ENCODE measurements around the gene TBC1D17. TPM values are rescaled to one million over a fixed set of nuclear protein-coding genes. Genes with fewer than 3 reads are reported as not detected.

TBC1D17 gene
- total RNA-seq, 1 donor from 2014 or later, result 46.0 TPM

GRCh38 chr19:49871349-49871985 is 6.0 kb upstream of the TBC1D17 start:
- no peak for ATAC-seq (ENCODE audit: poor library complexity)
- intact Hi-C loops (cut with DNase I), result no loop called here
- no peak for DNase-seq

GRCh38 chr19:49872245-49873128 is 5.0 kb upstream of the TBC1D17 start:
- ATAC-seq (ENCODE audit: poor library complexity) (no peak), DNase-seq (peak; percentile 40)
- intact Hi-C loops (cut with DNase I), result no loop called here

- intact Hi-C loops (cut with DNase I), result no loop called here
- ATAC-seq (ENCODE audit: poor library complexity), result no peak
- DNase-seq, result no peak
These were observed 4.4 kb upstream of the TBC1D17 start for GRCh38 chr19:49873129-49873521.

GRCh38 chr19:49873834-49874233 is 3.7 kb upstream of the TBC1D17 start:
- intact Hi-C loops (cut with DNase I), result no loop called here
- no peak for ATAC-seq (ENCODE audit: poor library complexity)
- DNase-seq, result peak; percentile 39

- intact Hi-C loops (cut with DNase I), result no loop called here
- DNase-seq, result peak; percentile 26
- no peak for ATAC-seq (ENCODE audit: poor library complexity)
These were observed 2.9 kb upstream of the TBC1D17 start for GRCh38 chr19:49874503-49875157.

DNA sequence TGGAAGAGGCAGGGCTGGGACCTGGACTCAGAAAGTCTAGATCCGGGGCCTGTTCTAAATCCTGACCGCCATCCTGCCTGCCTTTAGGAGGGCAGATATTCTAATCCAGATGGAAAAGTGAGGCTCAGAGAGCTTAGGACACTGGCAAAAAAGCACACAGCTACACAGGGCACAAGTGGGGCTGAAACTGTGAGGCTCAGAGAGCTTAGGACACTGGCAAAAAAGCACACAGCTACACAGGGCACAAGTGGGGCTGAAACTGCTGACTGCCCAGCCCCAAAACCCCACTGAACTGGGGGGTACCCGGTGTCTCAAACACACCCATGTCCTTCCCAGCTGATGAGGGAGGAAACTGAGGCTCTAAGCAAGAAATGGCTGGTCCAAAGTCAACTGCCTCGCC is 2.3 kb upstream of the TBC1D17 start:
- ATAC-seq (ENCODE audit: poor library complexity) (no peak), DNase-seq (peak; percentile 30)
- intact Hi-C loops (cut with DNase I), result no loop called here

- ATAC-seq (ENCODE audit: poor library complexity) (peak; percentile 21), DNase-seq (peak; percentile 83)
- intact Hi-C loops (cut with DNase I), result no loop called here
These were observed 1.6 kb upstream of the TBC1D17 start for GRCh38 chr19:49875857-49876421.

DNA sequence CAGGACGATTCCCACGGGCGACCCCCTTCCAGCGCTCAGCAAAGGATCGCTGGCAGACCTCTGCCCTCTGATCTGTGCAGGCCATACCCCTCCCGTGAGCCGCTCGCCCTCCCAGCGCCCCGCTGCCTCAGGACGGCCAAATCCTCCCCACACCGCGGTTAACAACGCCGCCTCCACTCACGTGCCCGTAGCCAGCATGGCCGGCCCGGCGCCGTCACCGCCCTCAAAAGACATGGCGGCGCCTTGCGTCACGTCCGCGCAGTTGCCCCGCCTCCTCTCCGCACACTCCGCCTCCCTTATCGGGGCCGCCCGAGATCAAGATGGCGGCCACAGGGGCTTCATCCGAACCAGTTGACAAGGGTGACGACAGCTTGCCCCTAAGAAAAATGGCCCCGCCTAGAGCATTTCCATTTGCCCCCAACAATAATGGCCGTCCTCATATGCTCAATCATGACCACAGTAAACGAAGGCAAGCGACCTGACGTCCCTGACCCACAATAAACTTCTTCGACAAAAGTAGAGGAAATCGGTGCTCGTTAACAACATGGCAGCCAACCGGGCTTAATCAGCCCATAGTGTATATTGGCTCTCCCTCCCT is 981 bp upstream of the TBC1D17 start:
- peak; percentile 99 for DNase-seq
- intact Hi-C loops (cut with DNase I), result no loop called here
- peak; percentile 81 for ATAC-seq (ENCODE audit: poor library complexity)

DNA sequence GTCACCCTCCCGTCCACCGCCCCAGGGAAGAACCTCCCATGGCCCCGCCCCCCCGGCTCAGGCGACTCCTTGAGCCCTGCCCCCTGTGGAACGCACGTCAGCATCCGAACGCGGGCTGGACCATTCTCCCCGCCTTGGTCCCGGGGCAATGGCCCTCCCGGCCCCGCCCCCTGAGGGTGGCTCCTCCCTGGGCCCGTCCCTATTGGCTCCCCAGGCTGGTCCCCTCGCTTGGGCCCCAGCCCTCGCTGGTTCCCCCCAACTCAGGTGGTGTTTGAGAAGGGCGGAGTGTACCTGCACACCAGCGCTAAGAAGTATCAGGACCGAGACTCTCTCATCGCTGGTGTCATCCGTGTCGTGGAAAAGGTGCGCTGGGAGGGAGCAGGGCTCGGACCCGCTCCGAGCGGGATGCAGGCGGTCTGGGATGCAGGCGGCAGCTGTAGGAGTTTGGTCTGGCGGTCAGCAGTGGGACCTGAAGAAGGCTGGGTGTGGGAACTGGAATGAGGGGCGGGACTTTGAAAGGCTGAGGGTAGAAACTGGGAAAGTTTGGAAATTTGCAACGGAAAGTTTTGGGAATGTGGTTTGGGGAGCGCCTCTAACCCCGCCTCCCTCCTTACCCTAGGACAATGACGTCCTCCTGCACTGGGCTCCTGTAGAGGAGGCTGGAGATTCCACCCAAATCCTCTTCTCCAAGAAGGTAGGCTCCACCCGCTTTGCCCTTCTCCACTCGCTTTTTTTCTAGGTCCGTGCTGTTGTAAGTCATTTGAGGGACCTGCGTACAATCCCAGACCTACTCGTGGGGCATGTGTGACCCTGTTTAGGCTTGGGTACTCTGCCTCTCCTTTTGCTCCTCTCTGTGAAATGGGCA is 609 bp downstream of the TBC1D17 start:
- DNase-seq (peak; percentile 99), ATAC-seq (ENCODE audit: poor library complexity) (peak; percentile 76)
- intact Hi-C loops (cut with DNase I), result no loop called here

DNA sequence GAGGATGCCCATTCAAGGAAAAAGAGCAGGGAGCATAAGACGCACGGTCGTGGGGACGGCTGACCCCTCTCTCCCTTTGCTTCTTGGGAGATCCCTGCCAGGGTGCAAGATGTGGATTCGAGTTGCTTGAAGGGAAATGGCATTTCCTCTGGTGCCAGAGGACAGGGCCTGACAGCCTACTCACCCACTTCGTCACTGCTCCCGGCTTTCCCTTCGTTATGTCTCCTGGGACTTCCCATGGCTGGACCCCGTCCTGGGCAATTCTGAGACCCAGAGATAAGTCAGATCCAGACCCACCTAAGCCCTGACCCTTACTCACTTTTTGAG is 1.2 kb downstream of the TBC1D17 start:
- ATAC-seq (ENCODE audit: poor library complexity) (no peak), DNase-seq (no peak)
- intact Hi-C loops (cut with DNase I), result no loop called here

DNA sequence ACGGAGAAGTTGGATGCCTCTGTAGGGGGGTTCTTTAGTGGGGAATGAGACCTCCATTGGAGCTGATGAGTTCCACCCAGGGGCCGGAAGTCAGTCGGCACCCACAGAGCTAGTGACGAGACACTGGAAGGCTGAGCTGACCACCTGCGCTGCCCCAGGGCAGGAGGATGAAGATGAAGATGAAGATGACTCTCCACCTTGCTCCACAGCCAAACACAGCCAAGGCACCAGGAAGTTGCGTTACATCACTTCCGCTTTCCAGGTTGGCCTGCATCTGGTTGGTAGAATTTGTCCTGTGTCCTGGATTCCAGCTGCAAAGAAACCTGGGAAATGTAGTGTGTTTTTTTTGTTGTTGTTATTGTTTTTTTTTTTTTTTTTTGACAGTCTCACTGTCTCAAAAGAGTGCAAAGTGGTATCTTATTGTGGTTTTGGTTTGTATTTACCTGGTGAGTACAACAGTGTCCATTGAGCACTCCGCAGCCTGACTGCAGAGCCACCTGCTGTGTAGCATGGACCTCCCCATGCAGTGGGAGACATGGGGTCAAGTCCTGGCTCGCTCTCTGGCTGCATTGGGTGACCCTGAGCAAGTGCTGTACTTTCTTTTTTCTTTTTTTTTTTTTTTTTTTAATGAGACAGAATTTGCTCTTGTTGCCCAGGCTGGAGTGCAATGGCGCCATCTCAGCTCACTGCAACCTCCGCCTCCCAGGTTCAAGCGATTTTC is 1.9 kb downstream of the TBC1D17 start:
- ATAC-seq (ENCODE audit: poor library complexity) (no peak), DNase-seq (no peak)
- intact Hi-C loops (cut with DNase I), result no loop called here

- ATAC-seq (ENCODE audit: poor library complexity) (no peak), DNase-seq (no peak)
- intact Hi-C loops (cut with DNase I), result no loop called here
These were observed 2.8 kb downstream of the TBC1D17 start for GRCh38 chr19:49880162-49880869.

- intact Hi-C loops (cut with DNase I), result no loop called here
- ATAC-seq (ENCODE audit: poor library complexity), result no peak
- DNase-seq, result no peak
These were observed 3.7 kb downstream of the TBC1D17 start for GRCh38 chr19:49881186-49881585.

DNA sequence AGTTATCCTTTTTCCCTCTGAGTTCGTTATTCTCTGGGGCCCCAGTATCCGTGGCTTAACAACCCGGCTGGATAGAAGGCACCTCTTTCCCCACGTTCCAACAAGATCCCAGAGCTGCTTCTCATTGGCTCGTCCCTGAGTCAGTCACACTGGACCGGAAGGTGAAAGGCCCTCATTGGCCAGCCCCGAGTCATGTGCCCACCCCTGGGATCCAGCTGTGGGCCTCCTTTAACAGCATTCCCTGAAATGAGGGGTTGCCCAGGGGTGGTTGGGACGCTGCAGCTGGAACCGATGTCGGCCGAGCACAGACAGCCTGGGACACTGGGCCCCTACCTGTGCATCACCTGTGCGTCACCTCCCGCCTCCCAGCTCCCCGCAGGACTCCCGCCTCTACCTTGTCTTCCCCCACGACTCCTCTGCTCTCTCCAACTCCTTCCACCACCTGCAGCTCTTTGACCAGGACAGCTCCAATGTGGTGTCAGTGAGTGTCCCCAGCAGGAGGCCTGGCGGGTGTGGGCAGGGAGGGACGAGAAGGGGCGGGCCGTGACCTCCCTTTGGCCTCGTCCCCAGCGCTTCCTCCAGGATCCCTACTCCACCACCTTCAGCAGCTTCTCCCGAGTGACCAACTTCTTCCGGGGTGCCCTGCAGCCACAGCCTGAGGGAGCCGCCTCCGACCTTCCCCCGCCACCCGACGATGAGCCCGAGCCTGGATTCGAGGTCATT is 4.3 kb downstream of the TBC1D17 start:
- intact Hi-C loops (cut with DNase I), result no loop called here
- ATAC-seq (ENCODE audit: poor library complexity), result no peak
- DNase-seq, result no peak

DNA sequence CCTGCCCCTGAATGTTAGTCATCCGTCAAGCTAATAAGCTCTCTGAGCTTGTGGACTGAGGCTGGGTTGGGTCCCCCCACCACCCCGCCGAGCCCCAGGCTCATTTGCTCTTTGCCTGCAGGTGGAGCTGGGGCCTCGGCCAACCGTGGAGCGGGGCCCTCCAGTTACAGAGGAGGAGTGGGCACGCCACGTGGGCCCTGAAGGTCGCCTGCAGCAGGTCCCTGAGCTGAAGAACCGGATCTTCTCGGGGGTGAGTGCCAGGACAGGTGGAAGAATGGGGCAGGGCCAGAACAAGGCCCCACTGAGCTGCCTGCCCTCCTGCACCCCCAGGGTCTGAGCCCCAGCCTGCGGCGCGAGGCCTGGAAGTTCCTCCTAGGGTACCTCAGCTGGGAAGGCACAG is 5.1 kb downstream of the TBC1D17 start:
- intact Hi-C loops (cut with DNase I), result no loop called here
- ATAC-seq (ENCODE audit: poor library complexity) (no peak), DNase-seq (no peak)

DNA sequence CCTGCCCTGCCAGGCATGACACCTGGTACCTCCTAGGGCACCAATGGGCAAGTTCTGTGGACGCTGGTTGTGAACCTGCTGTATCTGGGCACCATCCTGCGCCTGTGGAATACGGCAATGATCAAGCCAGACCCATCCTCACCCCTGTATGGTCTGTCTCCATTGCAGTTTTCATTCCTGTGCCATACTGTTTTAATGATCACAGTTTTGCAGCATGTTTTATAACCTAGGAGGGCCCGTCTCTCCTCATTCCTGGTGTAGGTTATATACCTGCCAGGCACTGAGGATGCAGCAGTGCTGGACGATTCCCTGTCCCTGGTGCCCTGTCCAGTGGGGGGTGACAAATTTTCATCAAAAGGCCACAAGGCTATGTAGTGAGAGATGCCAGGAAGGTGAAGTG is 5.6 kb downstream of the TBC1D17 start:
- intact Hi-C loops (cut with DNase I), result no loop called here
- ATAC-seq (ENCODE audit: poor library complexity), result no peak
- DNase-seq, result no peak

DNA sequence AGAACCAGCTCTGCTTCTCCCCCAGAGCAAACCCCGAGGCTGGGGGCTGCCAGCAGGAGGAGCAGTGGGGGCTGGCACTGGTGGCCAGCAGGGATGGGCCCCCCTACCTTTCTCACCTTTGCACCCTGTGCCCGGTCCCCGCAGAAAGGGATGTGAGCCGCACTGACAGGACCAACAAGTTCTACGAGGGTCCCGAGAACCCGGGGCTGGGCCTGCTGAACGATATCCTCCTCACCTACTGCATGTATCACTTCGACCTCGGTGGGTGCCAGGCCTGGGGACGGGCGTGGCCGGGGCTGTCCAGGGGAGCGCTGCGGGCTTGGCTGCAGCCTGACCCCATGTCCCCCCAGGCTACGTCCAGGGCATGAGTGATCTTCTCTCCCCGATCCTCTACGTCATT is 6.6 kb downstream of the TBC1D17 start:
- intact Hi-C loops (cut with DNase I), result no loop called here
- DNase-seq (no peak), ATAC-seq (ENCODE audit: poor library complexity) (no peak)

Measured in Right ventricle myocardium superior (tissue), 1 donor.